HCT116 (cell line): ENCODE measurements around the gene KSR2. TPM values are rescaled to one million over a fixed set of nuclear protein-coding genes. Genes with fewer than 3 reads are reported as not detected.

Source experiments
- ATAC-seq: fragments of 200-7000 bp; cut with Tn5 transposase; 2 replicates; pipeline ENCODE4 v1.9.1; 2020; ENCODE audit warnings: mild to moderate bottlenecking, moderate library complexity
- BruUV-seq: library from RNA; stranded (reverse); fragments of 400-500 nt; replicated peaks from 2 replicates; lab custom pipeline; 2021; lab: Mats Ljungman, UMichigan
- CTCF ChIA-PET: fragments of 300-600 bp; sonication (Branson Sonifier 250); formaldehyde crosslinking; loops from one replicate; lab custom pipeline; 2021; ENCODE audit warnings: antibody characterized with exemption; lab: Charles Lee
- POLR2A ChIA-PET: fragments of 300-600, 350-600 bp; sonication (Branson Sonifier 250); formaldehyde crosslinking; loops from one replicate; lab custom pipeline; 2021; ENCODE audit warnings: antibody characterized with exemption; lab: Charles Lee
- RAD21 ChIA-PET, 2 experiments: fragments of 300-600 bp; sonication (Branson Sonifier 250); formaldehyde crosslinking; loops; one replicate each; lab custom pipeline; 2023; ENCODE audit warnings: low total read pairs in 2 of 2; ENCODE audit not compliant: uncharacterized antibody in 2 of 2, unreplicated experiment in 2 of 2, low non-redundant PET in 1 of 2; lab: Charles Lee
- DNase-seq: peaks from one replicate; pipeline ENCODE4 v3.0.0-alpha.2; 2010; ENCODE audit warnings: low read depth, low spot score
- H2AFZ ChIP-seq: fragments of 200-600 bp; shearing (Covaris generic), sonication (generic); 2 replicates; pipeline ENCODE4 v1.6.1; 2017; ENCODE audit warnings: low read depth, mixed run types, mixed read lengths, antibody characterized with exemption, low read length; ENCODE audit not compliant: poor library complexity, severe bottlenecking
- H3K27ac ChIP-seq: 2 replicates; pipeline ENCODE4 v1.5.1; 2012; ENCODE audit warnings: low read depth, low read length
- H3K27me3 ChIP-seq: fragments of 200-600 bp; sonication (generic); 2 replicates; pipeline ENCODE4 v1.6.1; 2016; ENCODE audit warnings: mixed run types, low read length, mixed read lengths; ENCODE audit not compliant: insufficient read depth
- H3K36me3 ChIP-seq, 2 experiments: fragments of 200-500 bp in 1 of 2; fragments of 200-600 bp in 1 of 2; sonication (Bioruptor generic) in 1 of 2; sonication (generic) in 1 of 2; 2 replicates each; pipeline versions ENCODE4 v1.5.1 to v1.6.1; 2014 to 2016; ENCODE audit warnings: low read length in 2 of 2, inconsistent platforms in 1 of 2, mixed read lengths in 1 of 2, mixed run types in 1 of 2; ENCODE audit not compliant: insufficient read depth in 2 of 2, control insufficient read depth in 1 of 2
- H3K4me1 ChIP-seq, 2 experiments: fragments of 200-600 bp in 1 of 2; sonication (generic) in 1 of 2; 2 replicates each; pipeline versions ENCODE4 v1.5.1 to v1.6.1; 2012 to 2017; ENCODE audit warnings: low read length in 2 of 2, inconsistent platforms in 1 of 2, mild to moderate bottlenecking in 1 of 2, mixed read lengths in 1 of 2, mixed run types in 1 of 2, moderate library complexity in 1 of 2; ENCODE audit not compliant: insufficient read depth in 2 of 2, control insufficient read depth in 1 of 2
- H3K4me2 ChIP-seq: fragments of 200-600 bp; sonication (generic); 2 replicates; pipeline ENCODE4 v1.6.1; 2017; ENCODE audit warnings: mixed run types, low read length, mixed read lengths
- H3K4me3 ChIP-seq, 2 experiments: fragments of 200-600 bp in 1 of 2; sonication (generic) in 1 of 2; replicated peaks in 1 of 2; 2 replicates each; pipeline ENCODE4 v1.5.1; 2011 to 2016; ENCODE audit warnings: low read length in 2 of 2, control low read depth in 1 of 2, low read depth in 1 of 2, mild to moderate bottlenecking in 1 of 2, mixed read lengths in 1 of 2, mixed run types in 1 of 2
- H3K79me2 ChIP-seq: fragments of 200-600 bp; sonication (generic); 2 replicates; pipeline ENCODE4 v1.6.1; 2017; ENCODE audit warnings: mild to moderate bottlenecking, mixed run types, low read length, moderate library complexity, mixed read lengths; ENCODE audit not compliant: insufficient read depth
- H3K9ac ChIP-seq: fragments of 200-600 bp; sonication (generic); 2 replicates; pipeline ENCODE4 v1.6.1; 2016; ENCODE audit warnings: low read length, mixed read lengths
- H3K9me2 ChIP-seq: fragments of 200-600 bp; sonication (generic), shearing (Covaris generic); 2 replicates; pipeline ENCODE4 v1.6.1; 2017; ENCODE audit warnings: mixed run types, mild to moderate bottlenecking, moderate library complexity; ENCODE audit not compliant: insufficient read depth
- H3K9me3 ChIP-seq, 2 experiments: fragments of 200-500 bp in 1 of 2; fragments of 200-600 bp in 1 of 2; sonication (Bioruptor generic) in 1 of 2; sonication (generic) in 1 of 2; 2 replicates each; pipeline ENCODE4 v1.6.1; 2014 to 2017; ENCODE audit warnings: low read length in 2 of 2, mixed read lengths in 2 of 2, inconsistent platforms in 1 of 2, low read depth in 1 of 2, mild to moderate bottlenecking in 1 of 2, mixed run types in 1 of 2, moderate library complexity in 1 of 2; ENCODE audit not compliant: control insufficient read depth in 1 of 2, insufficient read depth in 1 of 2
- H4K20me1 ChIP-seq: fragments of 200-600 bp; sonication (generic), shearing (Covaris generic); 2 replicates; pipeline ENCODE4 v1.6.1; 2017; ENCODE audit warnings: mixed run types, mild to moderate bottlenecking, moderate library complexity; ENCODE audit not compliant: insufficient read depth
- ATF3 ChIP-seq: IDR thresholded peaks from 2 replicates; pipeline ENCODE4 v1.6.1; 2012
- CBX3 ChIP-seq: IDR thresholded peaks from 2 replicates; pipeline ENCODE4 v1.6.1; 2012; ENCODE audit warnings: low read depth
- CEBPB ChIP-seq: IDR thresholded peaks from 2 replicates; pipeline ENCODE4 v1.6.1; 2012; ENCODE audit warnings: low read depth
- EZH2 ChIP-seq: fragments of 200-600 bp; sonication (generic); IDR thresholded peaks from 2 replicates; pipeline ENCODE4 v1.6.1; 2017; ENCODE audit warnings: antibody characterized with exemption, mixed run types
- MAX ChIP-seq: IDR thresholded peaks from 2 replicates; pipeline ENCODE4 v1.6.1; 2012
- POLR2A ChIP-seq: IDR thresholded peaks from 2 replicates; pipeline ENCODE4 v1.7.0; 2011; ENCODE audit warnings: borderline replicate concordance; ENCODE audit not compliant: insufficient read depth, insufficient read length; ENCODE audit errors: extremely low read depth
- RAD21 ChIP-seq: IDR thresholded peaks from 2 replicates; pipeline ENCODE4 v1.6.1; 2012; ENCODE audit warnings: low read depth, mild to moderate bottlenecking
- SIN3A ChIP-seq: IDR thresholded peaks from 2 replicates; pipeline ENCODE4 v1.6.1; 2012; ENCODE audit warnings: low read depth
- TCF7L2 ChIP-seq: IDR thresholded peaks from 2 replicates; pipeline ENCODE4 v1.7.0; 2011; ENCODE audit warnings: borderline replicate concordance, inconsistent platforms; ENCODE audit not compliant: insufficient read depth, insufficient read length; ENCODE audit errors: extremely low read depth
- ZBTB33 ChIP-seq: IDR thresholded peaks from 2 replicates; pipeline ENCODE4 v1.6.1; 2011; ENCODE audit warnings: mild to moderate bottlenecking, low read length, moderate library complexity; ENCODE audit not compliant: insufficient replicate concordance; ENCODE audit errors: extremely low read depth
- ZFX ChIP-seq: fragments of 450-650 bp; IDR thresholded peaks from 2 replicates; pipeline ENCODE4 v1.6.1; 2017
- ZNF274 ChIP-seq: fragments of 200-500 bp; sonication (Bioruptor generic); IDR thresholded peaks from 2 replicates; pipeline ENCODE4 v1.6.1; 2014; ENCODE audit warnings: mild to moderate bottlenecking, low read depth, low read length, inconsistent platforms
- intact Hi-C: fragments of 100-400 bp; cut with micrococcal nuclease; formaldehyde crosslinking; loops from 2 replicates; pipeline ENCODE4 v1.10.0; 2022
- total RNA-seq: library from RNA; stranded (reverse); gene quantifications from one replicate; pipeline ENCODE4 v1.2.1, GENCODE V29; 2021; ENCODE audit not compliant: unreplicated experiment

Gene KSR2
- total RNA-seq, 1 experiment from 2014 or later = 10.1 TPM

- no peak for ATAC-seq
- H3K36me3 ChIP-seq = peaks cover 0 to 6% of the 10 kb centered on the region in 2 experiments; a peak in 1 of 4 replicates
- POLR2A ChIA-PET = no interaction called here
These were observed 138.3 kb downstream of the KSR2 start for GRCh38 chr12:117830471-117830870.

GRCh38 chr12:117829108-117829507 is 139.7 kb downstream of the KSR2 start:
- H2AFZ ChIP-seq = no peak overlapping the region
- TF ChIP-seq POLR2A = no peak
- no peak for TF ChIP-seq SIN3A
- no peak for TF ChIP-seq MAX
- TF ChIP-seq ZNF274 = no peak
- TF ChIP-seq ATF3 = no peak
- no peak for TF ChIP-seq EZH2
- TF ChIP-seq RAD21 = no peak
- TF ChIP-seq CBX3 = no peak
- no peak for TF ChIP-seq ZBTB33
- TF ChIP-seq ZFX = no peak
- no peak for TF ChIP-seq CEBPB
- H3K79me2 ChIP-seq = no peaks in the 10 kb centered on the region
- no peak overlapping the region for H3K4me3 ChIP-seq
- H3K36me3 ChIP-seq = peaks cover 0 to 6% of the 10 kb centered on the region in 2 experiments; a peak in 1 of 4 replicates
- peaks cover 3 to 15% of the 10 kb centered on the region in 2 experiments; a peak in 2 of 4 replicates for H3K4me1 ChIP-seq
- no peaks in the 10 kb centered on the region for H4K20me1 ChIP-seq
- H3K4me2 ChIP-seq = no peak overlapping the region
- H3K27ac ChIP-seq = no peak overlapping the region
- H3K27me3 ChIP-seq = no peaks in the 10 kb centered on the region
- BruUV-seq = no TSS peak
- H3K9me2 ChIP-seq = no peaks in the 10 kb centered on the region
- ChIA-PET RAD21 (no interaction called here), POLR2A (no interaction called here), CTCF (no interaction called here)
- intact Hi-C loops = no loop called here
- ATAC-seq = no peak
- H3K9me3 ChIP-seq = peaks cover 5 to 10% of the 10 kb centered on the region in 2 experiments; a peak in 2 of 4 replicates
- H3K9ac ChIP-seq = no peak overlapping the region
- no peak for DNase-seq

More at GRCh38 chr12:117830471-117830870, 138.3 kb downstream of the KSR2 start:
- H3K4me3 ChIP-seq = no peak overlapping the region
- intact Hi-C loops = no loop called here
- RAD21 ChIA-PET = no interaction called here
- H2AFZ ChIP-seq = no peak overlapping the region
- H3K9me2 ChIP-seq = no peaks in the 10 kb centered on the region
- TF ChIP-seq MAX = no peak
- TF ChIP-seq TCF7L2 = no peak
- H4K20me1 ChIP-seq = no peaks in the 10 kb centered on the region
- no peak for DNase-seq
- H3K27ac ChIP-seq = no peak overlapping the region
- H3K9me3 ChIP-seq = peaks cover 5 to 10% of the 10 kb centered on the region in 2 experiments; a peak in 2 of 4 replicates
- H3K4me2 ChIP-seq = no peak overlapping the region
- no TSS peak for BruUV-seq
- H3K9ac ChIP-seq = no peak overlapping the region
- H3K27me3 ChIP-seq = no peaks in the 10 kb centered on the region
- H3K79me2 ChIP-seq = no peaks in the 10 kb centered on the region
- H3K4me1 ChIP-seq = peaks cover 3 to 15% of the 10 kb centered on the region in 2 experiments; a peak in 2 of 4 replicates
- CTCF ChIA-PET = interaction anchor here (1.2 kb wide), 1 partner anchor 464 kb away, joined by 3 read pairs; no protein-coding TSS in a partner anchor
